VCaP (cell line): ENCODE results near the gene PDE10A.
"Not testable (repeated sequence)": the region's sequence is repeated elsewhere in the genome, so short reads cannot be mapped to it uniquely, and the experiment has no call there.

Experiments used
- H3K27ac ChIP-seq: fragments of 450-650 bp; 2 replicates; pipeline ENCODE4 v1.5.1; 2017
- TF ChIP-seq, protein P1 (sequence below): fragments of 450-650 bp; conservative IDR thresholded peaks from 2 replicates; pipeline ENCODE4 v1.5.1; 2017; ENCODE audit warnings: mild to moderate bottlenecking, moderate library complexity

The PDE10A gene

DNA sequence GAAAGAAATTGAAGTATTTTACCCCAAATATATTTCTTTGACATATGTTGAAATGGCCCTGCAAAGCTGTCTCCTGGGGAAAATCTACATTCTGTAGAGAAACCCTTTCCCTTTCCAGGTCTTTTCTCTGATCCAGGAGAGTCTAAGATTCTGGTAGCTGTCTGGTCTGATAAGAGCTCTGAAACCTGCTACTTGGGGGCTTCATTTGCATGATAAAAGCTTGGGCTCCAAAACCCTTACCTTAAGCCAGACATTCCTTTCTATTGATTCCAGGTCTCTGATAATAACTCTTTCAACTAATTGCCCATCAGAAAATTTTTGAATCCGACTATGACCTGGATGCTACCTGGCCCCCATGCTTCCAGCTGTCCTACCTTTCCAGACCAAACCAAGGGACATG, 184.5 kb downstream of the PDE10A start:
- TF ChIP-seq, protein P1, sequence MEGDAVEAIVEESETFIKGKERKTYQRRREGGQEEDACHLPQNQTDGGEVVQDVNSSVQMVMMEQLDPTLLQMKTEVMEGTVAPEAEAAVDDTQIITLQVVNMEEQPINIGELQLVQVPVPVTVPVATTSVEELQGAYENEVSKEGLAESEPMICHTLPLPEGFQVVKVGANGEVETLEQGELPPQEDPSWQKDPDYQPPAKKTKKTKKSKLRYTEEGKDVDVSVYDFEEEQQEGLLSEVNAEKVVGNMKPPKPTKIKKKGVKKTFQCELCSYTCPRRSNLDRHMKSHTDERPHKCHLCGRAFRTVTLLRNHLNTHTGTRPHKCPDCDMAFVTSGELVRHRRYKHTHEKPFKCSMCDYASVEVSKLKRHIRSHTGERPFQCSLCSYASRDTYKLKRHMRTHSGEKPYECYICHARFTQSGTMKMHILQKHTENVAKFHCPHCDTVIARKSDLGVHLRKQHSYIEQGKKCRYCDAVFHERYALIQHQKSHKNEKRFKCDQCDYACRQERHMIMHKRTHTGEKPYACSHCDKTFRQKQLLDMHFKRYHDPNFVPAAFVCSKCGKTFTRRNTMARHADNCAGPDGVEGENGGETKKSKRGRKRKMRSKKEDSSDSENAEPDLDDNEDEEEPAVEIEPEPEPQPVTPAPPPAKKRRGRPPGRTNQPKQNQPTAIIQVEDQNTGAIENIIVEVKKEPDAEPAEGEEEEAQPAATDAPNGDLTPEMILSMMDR, result no peak
- no peak overlapping the region for H3K27ac ChIP-seq

DNA sequence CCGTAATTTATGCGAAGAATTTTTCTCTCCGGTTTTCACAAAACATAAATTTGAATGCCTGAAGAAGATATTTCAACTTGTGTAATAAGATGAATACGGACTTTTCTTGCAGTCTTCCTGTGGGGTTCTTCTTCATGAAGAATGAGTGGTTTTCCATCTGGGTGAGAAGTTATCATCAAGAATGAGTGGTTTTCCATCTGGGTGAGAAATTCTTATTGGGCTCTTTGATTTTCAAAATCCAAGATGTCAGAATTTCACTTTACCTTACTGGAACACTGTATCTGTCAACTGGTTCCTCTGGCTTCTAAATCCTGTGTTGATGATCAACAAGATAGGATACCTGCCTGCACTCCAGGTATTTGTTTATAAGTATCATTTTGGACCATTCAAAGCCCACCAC, 193.6 kb downstream of the PDE10A start:
- H3K27ac ChIP-seq, result no peak overlapping the region
- TF ChIP-seq, protein P1, result no peak

DNA sequence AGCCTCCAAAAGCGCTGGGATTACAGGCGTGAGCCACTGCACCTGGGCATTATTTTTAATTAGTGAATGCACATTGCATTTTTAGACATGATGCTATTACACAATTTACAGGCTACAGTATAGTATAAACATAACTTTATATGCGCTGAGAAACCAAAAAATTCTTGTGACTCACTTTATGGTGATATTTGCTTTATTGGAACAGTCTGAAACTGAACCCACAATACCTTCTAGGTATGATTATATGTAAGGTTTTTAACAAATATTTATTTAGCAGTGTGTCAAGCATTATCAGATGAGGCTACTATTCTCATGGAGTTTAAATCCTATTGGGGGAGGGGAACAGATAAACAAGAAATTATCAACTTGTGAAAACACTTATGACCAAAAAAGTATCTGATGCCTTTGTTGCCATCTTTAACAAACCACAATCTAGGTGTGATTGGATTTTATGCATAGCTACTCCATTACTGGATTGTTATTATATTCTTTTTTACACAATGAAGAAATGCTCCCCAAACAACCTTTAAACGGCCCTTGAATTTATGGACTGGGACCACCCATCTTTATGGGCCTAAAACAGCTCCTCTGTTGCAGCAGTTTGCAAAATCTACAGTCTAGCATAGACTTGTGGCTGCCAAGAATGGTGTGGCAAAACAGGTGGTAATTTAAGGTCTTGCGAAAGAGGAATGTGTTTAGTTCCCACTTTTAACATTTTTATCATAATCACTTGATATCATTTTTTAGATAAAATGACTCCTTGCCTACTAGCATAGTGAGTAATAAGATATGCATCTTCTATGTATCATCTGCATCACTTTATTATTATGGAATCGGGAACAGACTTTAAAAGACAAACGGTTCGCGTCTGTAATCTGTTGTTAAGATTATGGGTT, 194.5 kb downstream of the PDE10A start:
- H3K27ac ChIP-seq, result peak overlapping the region; percentile 21
- TF ChIP-seq, protein P1, result no peak

DNA sequence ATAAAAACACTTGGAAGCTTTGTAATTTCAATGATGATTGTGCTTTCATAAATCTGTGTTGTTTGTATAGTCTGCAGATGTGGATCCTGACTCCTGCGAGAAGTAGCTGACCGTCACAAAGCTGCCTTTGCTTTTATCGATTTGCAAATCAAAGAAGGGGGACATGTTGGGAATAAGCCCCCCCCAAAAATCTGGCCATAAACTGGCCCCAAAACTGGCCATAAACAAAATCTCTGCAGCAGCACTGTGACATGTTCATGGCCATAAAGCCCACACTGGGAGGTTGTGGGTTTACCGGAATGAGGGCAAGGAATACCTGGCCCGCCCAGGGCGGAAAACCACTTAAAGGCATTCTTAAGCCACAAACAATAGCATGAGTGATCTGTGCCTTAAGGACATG, 199.5 kb downstream of the PDE10A start:
- not testable (repeated sequence) for H3K27ac ChIP-seq

DNA sequence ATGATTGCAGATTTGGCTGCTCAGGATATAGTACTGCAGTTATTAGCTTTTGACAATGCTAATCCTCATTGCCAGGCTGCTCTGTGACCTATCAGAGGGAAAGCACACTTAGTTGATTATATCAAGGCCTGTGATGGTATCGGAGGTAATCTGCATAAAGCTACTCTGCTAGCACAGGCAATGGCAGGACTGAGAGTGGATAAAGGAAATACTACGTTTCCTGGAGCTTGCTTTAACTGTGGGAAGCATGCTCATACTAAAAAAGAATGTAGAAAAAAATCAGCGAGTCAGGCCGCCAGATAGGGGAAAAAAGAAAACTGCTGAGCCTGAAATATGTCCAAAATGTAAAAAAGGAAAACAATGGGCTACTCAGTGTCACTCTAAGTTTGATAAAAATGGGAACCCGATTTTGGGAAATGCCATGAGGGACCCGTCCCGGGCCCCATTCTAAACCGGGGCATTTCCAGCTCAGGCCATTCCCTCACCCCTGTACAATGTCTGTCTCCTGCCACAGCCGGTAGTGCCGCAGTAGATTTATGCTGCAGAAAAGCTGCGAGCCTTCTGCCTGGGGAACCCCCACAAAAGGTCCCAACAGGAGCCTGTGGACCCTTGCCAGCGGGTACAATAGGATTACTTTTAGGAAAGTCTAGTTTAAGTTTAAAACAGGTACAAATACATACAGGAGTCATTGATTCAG, 203.3 kb downstream of the PDE10A start:
- H3K27ac ChIP-seq, result not testable (repeated sequence)

DNA sequence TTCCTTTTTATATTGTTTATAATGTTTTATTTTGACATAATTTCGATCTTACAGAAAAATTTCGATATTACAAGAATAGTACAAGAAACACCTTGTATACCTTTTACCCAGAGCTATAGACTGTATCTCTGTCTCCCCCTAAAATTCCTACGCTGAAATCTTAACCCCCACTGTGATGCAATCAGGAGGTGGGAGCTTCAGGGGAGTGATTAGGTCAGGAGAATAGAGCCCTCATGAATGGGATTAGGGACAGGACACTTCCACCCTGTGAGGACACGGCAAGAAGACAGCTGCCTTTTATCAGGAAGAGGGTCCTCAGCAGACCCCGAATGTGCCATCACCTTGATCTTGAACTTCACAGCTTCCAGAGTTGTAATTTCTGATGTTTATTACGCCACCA, 204.9 kb downstream of the PDE10A start:
- no peak overlapping the region for H3K27ac ChIP-seq
- TF ChIP-seq, protein P1, result no peak

DNA sequence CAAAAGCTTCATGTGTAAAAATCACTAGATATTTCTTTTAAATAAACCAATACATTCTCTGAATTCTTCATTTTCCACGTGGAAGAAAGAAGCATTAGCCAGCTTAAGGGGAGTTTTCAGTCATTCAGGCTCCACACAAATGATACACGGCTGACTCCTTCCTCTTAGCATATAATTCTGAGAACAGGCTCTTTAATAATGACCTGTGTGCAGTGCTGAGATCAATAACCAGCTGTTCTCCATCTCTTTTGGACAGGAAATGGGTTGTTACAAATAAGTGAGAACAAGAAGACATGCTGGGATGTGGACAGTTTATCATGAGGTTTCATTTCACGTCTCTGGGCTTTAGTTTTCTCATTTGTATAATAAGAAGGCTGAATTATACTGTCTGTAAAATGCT, 206.8 kb downstream of the PDE10A start:
- H3K27ac ChIP-seq, result no peak overlapping the region
- TF ChIP-seq, protein P1, result no peak

DNA sequence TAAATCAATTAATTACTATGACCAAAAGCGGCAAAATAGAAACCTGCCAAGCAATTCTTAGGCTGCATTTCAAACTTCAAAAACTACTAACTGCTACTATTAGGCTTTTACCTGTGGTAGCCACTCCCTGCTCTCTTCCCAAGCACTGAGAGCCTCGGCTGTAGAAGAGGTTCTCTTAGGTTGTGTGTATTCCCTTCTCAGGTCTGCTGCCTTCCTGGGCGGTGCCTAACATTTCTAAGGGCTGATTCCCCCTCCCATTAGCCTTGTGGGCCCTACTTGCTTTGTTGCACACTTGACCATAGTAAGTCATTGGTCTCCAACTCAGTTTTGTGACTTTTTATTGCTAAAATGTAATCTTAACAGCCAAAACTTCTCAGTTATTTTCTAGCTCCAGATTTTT, 207.6 kb downstream of the PDE10A start:
- no peak overlapping the region for H3K27ac ChIP-seq
- TF ChIP-seq, protein P1, result no peak
